HL-60/S4 treated with phorbol 12-myristate 13-acetate at 8.2 ng/mL for 4 days and 3 days (cell line): ENCODE data around the gene RASIP1.
"Not testable (repeated sequence)": the region's sequence is repeated elsewhere in the genome, so short reads cannot be mapped to it uniquely, and the experiment has no call there.

ENCODE experiments used
- in situ Hi-C: fragments of 300-500 bp; cut with MboI; formaldehyde crosslinking; loops from 2 replicates; pipeline ENCODE4 v1.15.0; 2022; ENCODE audit warnings: low sequenced_read_pairs

Gene RASIP1

GRCh38 chr19:48735031-48735615 lies 5.3 kb downstream of the RASIP1 start:
- in situ Hi-C loops = no loop called here

GRCh38 chr19:48734625-48735024 lies 5.8 kb downstream of the RASIP1 start:
- in situ Hi-C loops = no loop called here

GRCh38 chr19:48731452-48731851 lies 9.0 kb downstream of the RASIP1 start:
- in situ Hi-C loops = no loop called here

- in situ Hi-C loops = no loop called here
These were observed 11.3 kb downstream of the RASIP1 start for GRCh38 chr19:48728911-48729664.

- in situ Hi-C loops = no loop called here
These were observed 13.9 kb downstream of the RASIP1 start for GRCh38 chr19:48726556-48726955.

GRCh38 chr19:48724796-48725753 lies 15.3 kb downstream of the RASIP1 start:
- in situ Hi-C loops = no loop called here

- in situ Hi-C loops = no loop called here
These were observed 18.2 kb downstream of the RASIP1 start for GRCh38 chr19:48722196-48722708.

GRCh38 chr19:48720613-48721296 lies 19.7 kb downstream of the RASIP1 start:
- in situ Hi-C loops = no loop called here

GRCh38 chr19:48720251-48720612 lies 20.2 kb downstream of the RASIP1 start:
- in situ Hi-C loops = no loop called here

- in situ Hi-C loops = no loop called here
These were observed 20.9 kb downstream of the RASIP1 start, which contains the start of gene MAMSTR for GRCh38 chr19:48719263-48720171. TSS of gene MAMSTR (minus strand) at chr19:48719725. CDS start at chr19:48719031, 694 bp downstream.

- in situ Hi-C loops = no loop called here
These were observed 21.6 kb downstream of the RASIP1 start for GRCh38 chr19:48718711-48719231.

- in situ Hi-C loops = not testable (repeated sequence)
These were observed 22.3 kb downstream of the RASIP1 start for GRCh38 chr19:48718106-48718505.

- in situ Hi-C loops = no loop called here
These were observed 23.7 kb downstream of the RASIP1 start for GRCh38 chr19:48716562-48717291.

GRCh38 chr19:48715681-48716171 lies 24.7 kb downstream of the RASIP1 start:
- in situ Hi-C loops = no loop called here

GRCh38 chr19:48714759-48715675 lies 25.4 kb downstream of the RASIP1 start:
- in situ Hi-C loops = no loop called here

- in situ Hi-C loops = no loop called here
These were observed 26.3 kb downstream of the RASIP1 start for GRCh38 chr19:48713864-48714755.
